Stimulated activated CD8-positive, alpha-beta memory T cell treated with anti-CD3 and anti-CD28 coated beads, Interleukin-4, amount 100 ng/mL, for 24 hours (primary cell): Measurements from ENCODE around the gene KCNQ1OT1.

ENCODE experiments used
- DNase-seq: peaks from one replicate; pipeline ENCODE4 v3.0.0-alpha.2; 2020; ENCODE audit warnings: low read depth

Gene KCNQ1OT1

DNA sequence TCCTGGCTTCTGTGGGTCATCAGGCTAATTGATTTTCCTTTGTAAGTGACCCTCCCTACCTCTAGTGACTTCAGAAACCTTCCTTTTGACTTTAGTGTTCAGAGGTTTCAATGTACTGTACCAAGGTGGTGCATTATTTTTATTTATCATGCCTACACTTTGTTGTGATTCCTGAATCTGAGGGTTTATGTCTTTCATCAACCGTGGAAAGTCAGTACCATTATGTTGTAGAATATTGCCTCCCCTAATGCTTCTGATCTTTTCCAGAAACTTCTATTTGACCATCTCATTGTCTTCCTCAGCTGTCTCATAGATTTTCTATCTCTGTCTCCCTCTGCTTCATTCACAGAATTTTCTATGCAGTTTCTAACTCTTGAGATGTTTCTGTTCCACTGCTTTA is 105.5 kb downstream of the KCNQ1OT1 start:
- DNase-seq: no peak

DNA sequence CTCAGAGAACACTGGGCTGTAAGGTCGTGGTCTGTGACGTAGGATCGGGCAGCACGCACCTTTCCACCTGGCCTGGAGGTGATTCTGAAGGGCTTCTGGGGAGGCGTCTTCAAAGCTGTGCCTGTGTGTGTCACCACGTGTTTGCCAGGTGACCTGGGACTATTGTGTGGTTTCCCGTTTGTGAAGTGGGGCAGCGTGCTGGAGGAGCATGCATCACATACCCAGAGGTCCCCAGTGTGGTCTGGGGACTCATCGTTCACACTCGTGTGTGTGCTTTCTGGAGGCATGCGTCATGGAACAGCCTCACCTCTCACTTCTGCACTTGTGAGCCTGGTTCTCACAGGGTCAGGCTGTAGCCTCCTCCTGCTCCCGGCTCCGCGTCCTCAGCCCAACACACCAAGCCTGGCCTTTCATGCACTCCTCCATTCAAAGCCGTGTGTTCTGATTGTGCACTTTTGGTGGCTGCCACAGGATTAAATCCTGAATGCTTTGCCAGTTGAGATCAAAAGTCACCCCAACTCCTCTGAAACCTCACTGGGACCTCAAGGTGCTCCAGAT is 106.3 kb downstream of the KCNQ1OT1 start:
- DNase-seq: no peak

DNA sequence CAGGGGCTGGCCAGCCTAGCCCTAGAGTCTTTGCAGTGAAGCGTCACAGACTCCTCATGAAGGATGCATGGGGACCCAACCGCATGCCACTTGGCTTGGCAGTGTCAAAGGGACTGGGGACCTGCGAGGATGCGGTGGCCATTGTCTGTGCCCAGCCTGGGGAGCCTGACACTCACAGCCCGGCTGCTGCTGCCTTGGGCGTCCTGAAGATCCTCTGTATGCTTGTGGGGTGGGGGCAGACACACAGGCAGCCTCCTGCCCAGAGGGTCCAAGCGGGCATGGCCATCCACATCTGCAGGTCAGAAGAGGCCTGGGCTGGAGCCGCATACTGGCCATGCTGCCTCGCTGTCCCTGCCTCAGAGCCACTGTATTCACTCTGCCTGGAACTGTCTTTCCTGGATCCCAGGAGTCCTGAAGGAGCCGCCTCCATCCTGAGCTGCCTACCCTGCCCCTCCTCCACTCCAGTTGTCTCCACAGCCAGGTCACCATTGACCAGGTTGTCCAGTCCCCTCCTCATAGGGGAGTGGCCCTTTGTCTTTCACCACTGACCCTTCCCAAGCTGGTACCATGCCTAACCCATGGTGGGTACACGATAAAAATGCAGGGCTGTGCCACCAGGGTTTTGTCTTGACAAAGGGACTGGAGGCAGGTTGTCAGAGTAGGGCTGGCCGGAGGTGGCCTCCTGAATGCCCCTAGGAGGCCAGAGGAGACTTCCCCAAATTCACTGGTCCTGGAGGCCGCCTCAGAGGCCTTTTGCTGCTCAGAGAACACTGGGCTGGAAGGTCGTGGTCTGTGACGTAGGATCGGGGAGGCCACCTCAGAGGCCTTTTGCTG is 107.0 kb downstream of the KCNQ1OT1 start:
- DNase-seq: no peak

DNA sequence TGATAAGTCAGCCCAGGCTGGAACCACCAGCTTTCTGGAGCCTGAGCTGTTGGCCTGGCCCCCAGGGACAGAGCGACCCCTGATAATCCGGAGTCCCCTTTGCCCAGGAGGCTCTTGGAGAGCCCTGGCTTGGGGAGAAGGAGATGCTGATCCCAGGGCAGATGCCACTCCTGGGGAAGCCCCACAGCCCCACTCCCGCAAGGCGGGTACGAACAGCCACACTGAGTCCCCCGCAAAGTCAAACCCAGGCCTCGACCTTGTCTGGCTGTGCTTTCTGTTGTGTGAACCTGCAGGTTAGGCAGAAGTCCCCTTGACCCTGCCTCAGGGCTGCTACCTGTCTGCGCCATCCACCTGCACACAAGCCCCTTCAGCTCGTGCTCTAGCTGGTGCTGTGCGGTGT is 108.0 kb downstream of the KCNQ1OT1 start:
- no peak for DNase-seq

DNA sequence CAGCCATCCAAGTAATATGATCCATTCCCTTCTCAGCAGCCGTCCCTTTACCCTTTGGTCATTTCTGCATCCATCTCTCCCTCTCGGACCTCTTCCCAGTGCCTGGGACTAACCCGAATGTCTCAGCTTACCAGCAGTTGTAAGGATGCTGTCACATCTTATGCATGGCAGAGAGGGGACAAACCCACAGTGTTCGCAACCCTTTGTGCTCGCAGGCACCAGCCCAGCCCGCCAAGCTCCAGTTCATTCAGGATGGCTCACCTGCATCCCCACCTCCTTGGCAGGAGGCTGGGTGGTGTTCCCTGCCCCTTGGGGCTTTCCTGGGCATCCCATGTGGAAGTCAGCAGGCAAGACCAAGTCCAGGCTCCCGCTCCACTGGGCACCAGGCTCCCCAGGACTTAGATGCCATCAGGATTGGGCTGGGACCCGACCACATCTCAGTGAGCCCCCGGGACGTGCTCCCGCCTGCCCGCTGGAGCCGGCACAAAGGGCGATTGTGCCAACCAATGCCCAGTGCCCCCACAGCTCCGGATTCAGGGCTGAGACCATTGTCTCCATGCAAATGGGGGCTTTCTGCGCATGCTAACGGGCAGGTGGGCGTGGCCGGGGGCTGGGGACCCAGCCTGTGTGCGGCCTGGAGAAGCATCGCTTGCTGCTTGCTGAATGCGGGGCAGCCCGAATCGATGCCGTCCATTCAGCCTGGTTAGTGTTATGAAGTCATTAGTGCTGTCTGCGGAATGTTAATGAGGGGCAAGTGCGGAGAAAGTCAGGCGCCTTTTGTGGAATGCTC is 108.6 kb downstream of the KCNQ1OT1 start:
- no peak for DNase-seq

DNA sequence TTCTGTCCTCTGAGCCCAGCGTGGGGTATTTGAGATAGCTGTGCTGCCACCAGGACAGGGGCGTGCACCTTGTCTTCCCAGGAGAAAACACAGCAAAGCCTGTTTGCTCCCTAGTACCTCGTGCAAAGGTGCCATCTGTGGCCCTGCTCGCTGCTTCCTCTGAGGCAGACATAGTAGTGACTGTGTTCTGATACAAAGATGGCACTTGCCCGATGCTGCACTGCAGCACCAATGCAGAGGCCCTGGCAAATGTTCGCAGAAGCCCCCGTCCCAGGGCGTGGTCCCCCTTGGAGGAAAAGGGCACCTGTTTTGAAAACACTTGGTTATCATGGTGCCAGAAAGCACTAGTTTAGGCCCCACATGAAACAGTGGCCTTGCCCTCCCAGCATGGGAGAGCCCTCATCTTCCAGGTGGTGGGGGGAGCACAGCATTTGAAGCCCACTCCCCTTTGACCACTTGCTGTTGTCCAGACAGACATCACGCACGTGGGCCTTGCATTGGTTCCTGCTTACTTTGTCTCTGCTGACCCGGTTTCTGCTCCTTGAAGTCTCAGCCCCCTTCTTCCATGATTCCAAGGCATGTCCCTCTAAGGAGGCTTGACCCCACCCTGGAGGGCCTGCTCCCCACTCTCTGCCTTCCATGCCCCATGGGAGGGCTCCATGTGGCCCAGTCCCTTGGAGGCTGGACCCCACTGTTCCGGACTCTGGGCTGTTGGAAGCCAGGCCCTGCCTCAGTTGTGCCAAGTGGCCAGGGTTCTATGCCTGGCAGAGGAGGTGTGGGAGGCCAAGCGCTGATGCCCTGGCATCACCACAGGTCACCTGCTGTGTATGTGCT is 109.4 kb downstream of the KCNQ1OT1 start:
- DNase-seq: no peak

DNA sequence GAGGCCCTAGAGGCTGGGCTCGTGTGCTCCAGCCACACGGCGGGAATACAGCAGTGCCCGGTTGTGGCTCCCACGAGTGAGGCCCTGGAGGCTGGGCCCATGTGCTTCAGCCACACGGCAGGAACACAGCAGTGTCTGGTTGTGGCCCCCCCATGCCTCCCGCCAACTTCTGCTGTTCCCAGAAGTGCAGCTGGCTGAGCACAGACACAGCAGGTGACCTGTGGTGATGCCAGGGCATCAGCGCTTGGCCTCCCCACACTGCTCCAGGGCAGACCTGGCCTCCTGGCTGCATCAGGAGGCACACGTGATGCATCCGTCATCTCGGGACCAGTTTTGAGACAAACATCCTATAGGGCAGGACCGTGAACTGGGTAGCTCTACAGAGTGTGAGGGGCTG is 110.3 kb downstream of the KCNQ1OT1 start:
- no peak for DNase-seq

DNA sequence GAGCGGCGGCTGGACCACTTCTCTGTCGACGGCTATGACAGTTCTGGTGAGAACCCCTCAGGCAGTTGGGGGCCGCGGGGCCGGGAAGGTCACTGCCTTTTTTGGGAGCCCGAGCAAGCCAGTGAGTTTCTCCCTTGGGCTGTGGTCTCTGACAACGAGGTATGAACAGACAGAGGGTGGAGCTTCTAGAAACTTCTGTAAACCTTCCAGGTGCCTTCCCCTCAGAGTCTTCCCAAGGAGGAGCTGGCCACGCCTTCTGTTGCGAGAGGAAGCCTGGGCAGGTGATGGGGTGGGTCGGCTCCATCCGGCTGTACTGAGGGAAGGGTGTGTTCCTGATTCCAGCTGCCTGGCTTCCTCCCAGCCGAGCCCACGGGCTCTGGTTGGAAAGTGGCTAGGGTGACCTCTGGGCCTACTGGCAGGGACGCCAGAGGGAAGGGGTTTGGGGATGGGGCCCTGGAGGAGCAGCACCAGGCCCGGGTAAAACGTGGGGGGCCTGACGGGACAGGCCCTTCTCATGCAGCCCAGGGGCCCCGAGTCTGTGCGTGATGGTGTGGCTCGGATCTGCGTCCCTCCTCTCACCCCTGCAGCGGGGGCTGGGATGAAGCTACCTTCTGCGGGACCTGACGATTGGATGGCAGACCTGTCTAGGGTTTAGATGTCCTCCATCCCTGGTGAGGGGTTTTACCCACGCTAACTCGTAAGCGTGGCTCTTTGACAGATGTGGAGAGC is 110.8 kb downstream of the KCNQ1OT1 start:
- no peak for DNase-seq

DNA sequence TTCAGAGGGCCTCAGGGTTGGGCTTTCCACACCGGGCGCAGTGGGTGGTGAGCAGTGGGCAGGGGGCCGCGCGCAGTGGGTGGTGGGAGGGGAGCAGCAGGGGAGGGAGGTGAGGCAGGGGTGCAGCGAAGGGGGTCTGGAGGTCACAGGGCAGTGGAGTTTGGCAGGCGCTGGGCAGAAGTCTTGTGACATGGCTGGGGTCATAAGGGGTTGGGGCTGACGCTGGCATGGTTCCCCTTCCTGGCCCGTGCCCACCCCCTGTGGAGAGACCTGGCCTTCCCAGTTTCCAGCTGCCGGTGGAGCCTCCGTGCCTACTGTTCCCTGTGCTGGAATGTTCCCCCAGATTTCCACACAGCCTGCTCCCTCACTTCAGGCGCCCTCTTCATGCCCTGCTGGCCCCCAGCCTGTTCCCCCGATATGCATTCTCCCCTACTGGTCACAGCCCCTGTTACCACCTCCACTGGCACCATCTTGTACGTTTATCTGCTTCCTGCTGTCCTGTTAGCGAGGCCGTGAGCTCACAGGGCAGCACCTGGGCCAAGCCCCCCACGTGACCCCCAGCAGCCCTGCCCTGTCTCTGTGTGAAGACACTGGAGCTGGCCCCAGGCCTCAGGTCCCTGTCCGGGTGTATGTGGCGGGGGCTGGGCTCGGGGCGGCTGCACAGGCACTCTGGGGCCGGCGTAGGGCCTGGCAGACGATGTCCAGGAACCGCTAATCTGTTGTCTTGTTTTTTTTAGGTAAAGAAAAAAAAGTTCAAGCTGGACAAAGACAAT is 111.6 kb downstream of the KCNQ1OT1 start:
- no peak for DNase-seq

DNA sequence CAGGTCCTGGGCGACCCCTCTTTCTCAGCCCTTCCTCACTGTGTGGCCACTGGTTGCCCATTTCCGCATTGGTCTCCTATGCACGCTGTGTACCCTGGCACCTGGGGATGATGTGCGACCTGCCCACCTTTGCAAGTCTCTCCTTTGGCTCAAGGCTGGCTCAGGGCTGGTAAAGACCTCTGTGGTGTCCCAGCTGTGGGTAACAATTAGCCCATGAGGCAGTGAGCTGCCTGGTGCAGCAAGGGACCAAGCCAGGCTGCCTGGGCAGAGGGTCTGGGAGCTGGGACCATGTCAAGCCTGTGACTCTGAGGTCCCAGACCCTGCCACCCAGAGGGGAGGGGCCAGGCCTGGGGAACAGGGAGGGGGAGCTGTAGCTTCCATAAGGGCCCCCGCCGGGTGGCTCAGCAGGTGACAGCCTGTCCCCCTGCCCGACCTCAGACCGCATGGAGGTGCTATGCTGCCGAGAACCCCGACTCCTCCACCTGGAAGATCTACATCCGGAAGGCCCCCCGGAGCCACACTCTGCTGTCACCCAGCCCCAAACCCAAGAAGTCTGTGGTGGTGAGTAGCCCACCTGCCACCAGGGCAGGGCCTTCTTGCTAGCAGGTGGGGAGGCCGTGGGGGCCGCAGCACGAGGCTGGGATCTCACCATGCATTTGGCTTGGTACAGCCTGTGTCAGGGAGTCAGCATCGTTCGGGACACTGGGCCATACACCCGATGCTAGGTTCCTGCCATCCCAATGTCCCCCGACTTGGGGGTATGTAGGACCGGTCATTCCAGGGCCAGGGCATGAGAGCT is 112.5 kb downstream of the KCNQ1OT1 start:
- no peak for DNase-seq

DNA sequence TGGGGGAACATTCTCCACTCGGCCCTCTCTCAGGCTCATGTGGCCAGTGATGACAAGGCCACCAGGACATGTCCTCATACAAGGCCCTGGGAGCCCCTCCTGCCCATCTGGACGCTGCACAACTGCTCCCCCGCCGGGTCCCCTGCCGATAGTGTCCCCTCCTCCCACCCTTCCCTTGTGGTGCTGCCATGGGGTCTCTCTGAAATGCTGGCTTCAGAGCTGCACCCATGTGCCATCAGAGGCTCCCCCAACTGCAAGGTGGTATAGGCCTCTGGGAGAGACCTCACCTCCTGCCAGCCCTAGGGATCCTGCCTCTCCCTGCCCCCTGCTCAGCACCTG is 113.0 kb downstream of the KCNQ1OT1 start:
- DNase-seq: no peak

DNA sequence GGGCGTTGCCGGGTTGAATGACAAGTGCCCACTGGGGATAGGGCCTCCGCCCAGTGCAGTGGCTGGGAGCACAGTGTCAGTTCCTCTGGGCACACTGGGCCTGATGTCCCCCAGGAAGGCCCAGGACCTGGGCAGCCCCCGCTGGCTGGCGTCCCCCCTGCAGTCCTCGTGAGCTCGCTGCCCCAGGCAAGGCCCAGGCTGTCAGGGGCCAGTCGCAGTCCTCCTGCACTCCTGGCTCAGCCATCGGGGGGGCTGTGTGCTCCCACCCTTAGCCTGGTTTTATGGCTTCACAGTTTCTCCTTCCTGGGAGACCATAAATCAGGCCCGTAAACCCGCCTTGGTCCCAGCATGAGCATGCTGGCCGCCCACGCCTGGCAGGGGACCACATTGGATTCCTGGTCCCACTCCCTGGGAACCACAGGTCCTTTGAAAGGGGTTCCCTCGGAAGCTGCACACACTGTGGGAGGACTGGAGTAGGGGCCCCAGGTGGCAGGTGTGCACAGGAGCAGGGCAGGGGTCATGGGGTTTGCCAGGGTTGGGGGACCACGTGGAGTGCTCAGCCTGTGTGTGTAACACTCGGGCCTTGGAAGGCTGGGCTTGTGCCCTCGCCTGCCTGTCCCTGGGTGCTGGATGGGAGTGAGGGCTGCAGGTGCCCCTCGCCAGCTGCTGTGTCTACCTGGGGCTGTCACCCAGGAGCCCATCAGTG is 113.6 kb downstream of the KCNQ1OT1 start:
- no peak for DNase-seq

DNA sequence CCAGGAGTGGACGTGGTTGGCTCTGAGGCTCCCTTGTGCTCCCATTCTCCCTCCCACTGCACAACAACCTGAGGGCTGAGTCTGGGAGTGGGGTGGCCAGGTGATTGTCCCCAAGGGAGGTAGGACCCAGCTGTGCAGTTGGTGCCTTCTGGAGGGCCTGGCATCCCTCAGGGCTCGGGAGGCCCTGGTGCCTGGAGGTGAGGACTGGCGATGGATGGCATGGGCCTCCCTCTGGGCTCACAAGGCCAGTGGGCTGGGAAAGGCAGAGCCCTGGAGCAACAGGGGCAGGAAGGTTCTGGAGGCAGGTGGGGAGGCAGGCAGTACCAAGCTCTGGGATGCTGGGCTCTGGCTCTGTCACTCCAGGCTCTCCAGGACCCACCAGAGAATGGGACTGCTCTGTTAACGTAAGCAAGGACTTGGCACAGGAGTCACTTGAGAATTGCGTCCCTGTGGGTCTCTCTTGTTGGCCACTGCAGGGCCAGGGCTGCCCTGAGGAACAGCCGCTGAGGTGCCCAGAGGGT is 114.2 kb downstream of the KCNQ1OT1 start:
- DNase-seq: no peak

DNA sequence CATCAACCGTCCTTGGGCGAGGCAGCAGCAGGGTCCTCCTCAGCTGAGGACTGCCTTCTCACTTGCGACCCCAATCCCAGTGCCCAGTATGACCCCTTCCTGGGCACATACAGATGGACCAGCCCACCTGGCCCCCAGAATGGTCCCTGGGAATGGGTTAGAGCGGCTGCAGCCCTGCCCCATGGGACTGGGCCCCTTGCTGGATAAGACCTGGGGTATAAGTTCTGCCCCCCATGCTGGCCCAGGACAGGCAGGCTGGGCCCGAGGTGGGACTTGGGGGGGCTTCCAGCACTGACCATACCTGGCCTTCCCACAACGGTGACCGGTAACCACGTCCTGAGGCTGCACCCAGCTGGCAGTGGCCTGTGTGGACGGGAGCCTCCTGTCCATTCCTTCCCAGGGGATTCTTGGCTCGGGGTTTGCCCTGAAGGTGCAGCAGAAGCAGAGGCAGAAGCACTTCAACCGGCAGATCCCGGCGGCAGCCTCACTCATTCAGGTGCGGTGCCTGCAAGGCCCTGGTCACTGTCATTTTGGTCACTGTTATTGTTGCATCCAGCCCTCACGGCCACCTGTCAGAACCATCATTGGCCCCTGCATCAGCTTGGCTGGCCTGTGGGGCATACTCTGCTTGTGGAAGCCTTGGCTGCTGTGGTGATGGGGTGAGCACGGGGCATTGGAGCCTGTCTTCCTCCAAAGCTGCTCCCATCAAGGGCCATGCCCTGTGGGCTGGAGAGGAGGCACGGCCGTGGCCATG is 114.8 kb downstream of the KCNQ1OT1 start:
- DNase-seq: no peak

DNA sequence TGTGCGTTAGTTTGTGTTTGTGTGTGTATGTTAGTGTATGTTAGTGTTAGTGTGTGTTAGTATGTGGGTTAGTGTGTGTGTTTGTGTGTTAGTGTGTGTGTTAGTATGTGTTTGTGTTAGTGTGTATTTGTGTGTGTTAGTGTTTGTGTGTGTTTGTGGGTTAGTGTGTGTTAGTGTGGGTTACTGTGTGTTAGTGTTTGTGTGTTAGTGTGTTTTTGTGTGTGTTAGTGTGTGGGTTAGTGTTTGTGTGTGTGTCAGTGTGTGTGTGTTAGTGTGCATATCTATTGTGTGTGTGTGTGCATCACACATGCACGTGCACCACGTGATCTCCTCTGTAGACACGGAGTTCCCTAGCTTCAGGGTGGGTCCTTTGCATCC is 115.4 kb downstream of the KCNQ1OT1 start:
- DNase-seq: no peak

DNA sequence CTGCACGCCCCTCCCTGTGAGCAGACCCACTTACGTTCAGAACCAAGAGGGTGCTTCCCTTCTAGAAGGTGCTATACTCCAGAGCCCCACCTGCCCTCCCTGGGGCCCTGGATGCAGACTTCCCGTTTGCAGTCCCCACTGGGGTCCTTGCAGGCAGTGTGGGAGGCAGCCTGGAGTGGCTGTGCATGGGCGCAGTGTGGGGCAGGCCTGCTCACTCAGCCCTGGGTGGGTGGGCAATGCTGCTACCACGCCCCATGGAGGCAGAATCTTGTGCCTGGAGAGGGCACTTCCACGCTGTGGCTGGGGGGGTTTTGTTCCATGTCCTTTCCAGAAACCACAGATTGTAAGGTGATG is 116.2 kb downstream of the KCNQ1OT1 start:
- DNase-seq: no peak

DNA sequence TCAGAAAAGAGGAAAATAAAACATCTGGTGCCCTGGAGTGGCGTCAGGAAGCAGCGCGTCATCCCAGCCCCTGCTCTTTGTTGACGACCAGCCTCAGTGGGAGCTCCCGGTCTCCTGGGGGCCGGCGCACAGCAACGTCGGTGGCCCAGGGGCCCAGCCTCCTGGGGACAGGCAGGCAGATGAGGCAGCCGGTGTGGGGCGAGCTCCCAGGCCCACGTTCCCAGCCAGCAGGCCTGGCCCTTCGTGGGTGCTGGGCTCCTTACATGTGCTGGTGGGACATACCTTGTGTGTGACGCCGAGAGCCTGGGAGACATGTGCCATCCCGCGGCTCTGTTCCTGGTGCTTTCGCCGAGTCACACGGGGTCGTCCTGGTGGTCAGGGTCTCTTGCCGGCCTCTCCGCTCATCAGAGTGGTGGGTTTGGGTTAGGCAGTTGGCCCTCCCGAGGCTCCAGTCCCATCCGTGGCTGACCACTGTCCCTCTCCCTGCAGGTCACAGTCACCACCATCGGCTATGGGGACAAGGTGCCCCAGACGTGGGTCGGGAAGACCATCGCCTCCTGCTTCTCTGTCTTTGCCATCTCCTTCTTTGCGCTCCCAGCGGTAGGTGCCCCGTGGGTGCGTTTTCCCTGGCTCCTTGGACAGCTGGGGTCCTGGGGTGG is 116.7 kb downstream of the KCNQ1OT1 start:
- DNase-seq: no peak

DNA sequence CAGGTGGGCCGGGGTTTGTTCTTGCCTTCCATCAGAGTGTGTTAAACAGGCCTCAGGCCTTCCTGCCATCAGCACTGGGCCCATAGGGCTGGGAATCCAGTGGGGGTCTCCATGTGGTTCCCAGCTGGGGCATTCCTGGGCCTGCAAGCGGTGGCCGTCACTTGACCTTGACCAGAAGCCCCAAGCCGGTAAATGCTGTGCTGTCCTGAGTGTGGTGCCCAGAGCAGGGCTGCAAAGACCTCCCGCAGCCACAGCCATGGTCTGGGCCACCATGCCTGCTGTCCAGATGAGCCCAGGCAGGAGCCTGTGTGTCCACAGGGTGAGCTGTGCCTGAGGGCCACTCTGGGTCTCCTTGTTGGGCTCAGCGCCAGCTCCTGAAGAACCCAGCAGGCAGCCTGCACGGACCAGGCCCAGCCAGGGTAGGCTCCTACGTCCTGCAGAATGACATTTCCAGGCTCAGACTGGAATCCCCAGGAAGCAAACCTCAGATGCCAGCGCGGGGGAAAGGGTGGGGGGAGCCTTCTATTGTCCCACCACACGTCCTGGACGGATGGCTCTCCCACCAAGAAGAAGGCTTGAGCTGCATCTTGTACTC is 117.3 kb downstream of the KCNQ1OT1 start:
- no peak for DNase-seq
